GM18870 (cell line): ENCODE results near the gene ADARB2.
"Not testable (repeated sequence)": the region's sequence is repeated elsewhere in the genome, so short reads cannot be mapped to it uniquely, and the experiment has no call there.

Experiments
- ATAC-seq: cut with Tn5 transposase; IDR thresholded peaks from one replicate; pipeline ENCODE4 v1.9.1; 2021; ENCODE audit warnings: moderate library complexity; ENCODE audit not compliant: unreplicated experiment

Gene ADARB2

GRCh38 chr10:1737222-1738061 is at the start of gene ADARB2:
ADARB2 (minus strand) TSS chr10:1737525.
- peak; percentile 77 for ATAC-seq

GRCh38 chr10:1785835-1786234 is 48.5 kb upstream of the ADARB2 start:
- no peak for ATAC-seq

GRCh38 chr10:1782841-1783240 is 45.5 kb upstream of the ADARB2 start:
- ATAC-seq, result no peak

- ATAC-seq, result no peak
These were observed 42.5 kb upstream of the ADARB2 start for GRCh38 chr10:1779796-1780195.

- ATAC-seq, result no peak
These were observed 41.1 kb upstream of the ADARB2 start for GRCh38 chr10:1778375-1778969.

GRCh38 chr10:1776127-1776662 is 38.9 kb upstream of the ADARB2 start:
- no peak for ATAC-seq

GRCh38 chr10:1774796-1775195 is 37.5 kb upstream of the ADARB2 start:
- ATAC-seq, result no peak

- ATAC-seq, result not testable (repeated sequence)
These were observed 35.9 kb upstream of the ADARB2 start for GRCh38 chr10:1773204-1773603.

GRCh38 chr10:1766049-1766448 is 28.7 kb upstream of the ADARB2 start:
- no peak for ATAC-seq

- ATAC-seq, result no peak
These were observed 24.8 kb upstream of the ADARB2 start for GRCh38 chr10:1762076-1762475.

GRCh38 chr10:1754506-1755153 is 17.3 kb upstream of the ADARB2 start:
- ATAC-seq, result no peak

- ATAC-seq, result no peak
These were observed 14.8 kb upstream of the ADARB2 start for GRCh38 chr10:1752153-1752552.

GRCh38 chr10:1747590-1748157 is 10.3 kb upstream of the ADARB2 start:
- no peak for ATAC-seq

- ATAC-seq, result no peak
These were observed 9.5 kb upstream of the ADARB2 start for GRCh38 chr10:1746796-1747195.

GRCh38 chr10:1745780-1746456 is 8.6 kb upstream of the ADARB2 start:
- no peak for ATAC-seq

- ATAC-seq, result no peak
These were observed 7.2 kb upstream of the ADARB2 start for GRCh38 chr10:1744524-1744923.

GRCh38 chr10:1743141-1743540 is 5.8 kb upstream of the ADARB2 start:
- ATAC-seq, result no peak

- ATAC-seq, result no peak
These were observed 4.1 kb upstream of the ADARB2 start for GRCh38 chr10:1741450-1741849.

GRCh38 chr10:1739751-1740150 is 2.4 kb upstream of the ADARB2 start:
- ATAC-seq, result no peak

GRCh38 chr10:1738950-1739349 is 1.6 kb upstream of the ADARB2 start:
- peak; percentile 70 for ATAC-seq

GRCh38 chr10:1736972-1737221 is 428 bp downstream of the ADARB2 start:
- no peak for ATAC-seq
